HG02884 (cell line): ENCODE results near the gene TREML2.
"Not testable (repeated sequence)": the region's sequence is repeated elsewhere in the genome, so short reads cannot be mapped to it uniquely, and the experiment has no call there.

Experiments used
- ATAC-seq: cut with Tn5 transposase; IDR thresholded peaks from one replicate; pipeline ENCODE4 v1.9.1; 2021; ENCODE audit warnings: mild to moderate bottlenecking, moderate library complexity; ENCODE audit not compliant: unreplicated experiment

Gene TREML2

GRCh38 chr6:41200901-41201763, at the start of gene TREML2:
Gene TREML2, minus strand, starts transcription at chr6:41201149. Its CDS starts 141 bp downstream, at chr6:41201008.
- peak; percentile 31 for ATAC-seq

GRCh38 chr6:41247882-41248705, 47.1 kb upstream of the TREML2 start:
- no peak for ATAC-seq

- no peak for ATAC-seq
Measured at GRCh38 chr6:41247288-41247865, 46.4 kb upstream of the TREML2 start.

GRCh38 chr6:41246529-41246928, 45.6 kb upstream of the TREML2 start:
- not testable (repeated sequence) for ATAC-seq

- ATAC-seq = no peak
Measured at GRCh38 chr6:41239467-41240159, 38.7 kb upstream of the TREML2 start.

- ATAC-seq = no peak
Measured at GRCh38 chr6:41237128-41237527, 36.2 kb upstream of the TREML2 start.

GRCh38 chr6:41236276-41236675, 35.3 kb upstream of the TREML2 start:
- ATAC-seq = no peak

- ATAC-seq = no peak
Measured at GRCh38 chr6:41232667-41233066, 31.7 kb upstream of the TREML2 start.

GRCh38 chr6:41231246-41231645, 30.3 kb upstream of the TREML2 start:
- ATAC-seq = no peak

GRCh38 chr6:41229721-41230120, 28.8 kb upstream of the TREML2 start:
- ATAC-seq = no peak

- ATAC-seq = no peak
Measured at GRCh38 chr6:41228616-41229015, 27.7 kb upstream of the TREML2 start.

- ATAC-seq = no peak
Measured at GRCh38 chr6:41228096-41228495, 27.1 kb upstream of the TREML2 start, which contains the start of gene TREML4. Gene TREML4, plus strand, starts transcription at chr6:41228349. Its CDS starts 79 bp downstream, at chr6:41228428.

GRCh38 chr6:41226752-41227151, 25.8 kb upstream of the TREML2 start:
- no peak for ATAC-seq

- no peak for ATAC-seq
Measured at GRCh38 chr6:41224800-41225199, 23.9 kb upstream of the TREML2 start.

GRCh38 chr6:41222513-41222912, 21.6 kb upstream of the TREML2 start:
- ATAC-seq = no peak

- no peak for ATAC-seq
Measured at GRCh38 chr6:41222045-41222444, 21.1 kb upstream of the TREML2 start.

GRCh38 chr6:41216616-41217015, 15.7 kb upstream of the TREML2 start:
- ATAC-seq = no peak

GRCh38 chr6:41215777-41216176, 14.8 kb upstream of the TREML2 start:
- ATAC-seq = no peak

GRCh38 chr6:41214559-41215238, 13.8 kb upstream of the TREML2 start:
- ATAC-seq = no peak
